ENCODE results near the gene PTRH1. TPM values are rescaled to one million over a fixed set of nuclear protein-coding genes. Genes with fewer than 3 reads are reported as not detected.

Gene PTRH1
- polyA plus RNA-seq, 1 experiment, result 21.1 TPM

DNA sequence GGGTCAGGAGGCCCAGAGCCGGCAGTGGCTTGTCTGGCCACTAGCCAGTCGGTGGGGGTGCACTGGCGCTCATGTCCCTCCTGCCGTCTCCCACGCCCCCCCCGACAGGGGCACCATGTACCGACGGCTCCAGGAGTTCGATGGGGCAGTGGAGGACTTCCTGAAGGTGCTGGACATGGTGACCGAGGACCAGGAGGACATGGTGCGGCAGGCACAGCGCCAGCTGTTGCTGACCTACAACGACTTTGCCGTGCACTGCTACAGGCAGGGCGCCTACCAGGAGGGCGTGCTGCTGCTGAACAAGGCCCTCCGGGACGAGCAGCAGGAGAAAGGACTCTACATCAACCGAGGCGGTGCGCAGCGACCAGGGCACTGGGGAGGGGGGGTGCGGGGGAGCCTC is 8.5 kb upstream of the PTRH1 start:
- Histone ChIP-seq H3K27me3 (ENCODE audit: control insufficient read depth, insufficient read depth, low read length) (no peaks in the 10 kb centered on the region), H3K36me3 (ENCODE audit: control insufficient read depth, insufficient read depth, low read length) (no peaks in the 10 kb centered on the region), H3K4me3 (ENCODE audit: low read depth, low read length) (no peak overlapping the region)
- TF ChIP-seq, protein P1, sequence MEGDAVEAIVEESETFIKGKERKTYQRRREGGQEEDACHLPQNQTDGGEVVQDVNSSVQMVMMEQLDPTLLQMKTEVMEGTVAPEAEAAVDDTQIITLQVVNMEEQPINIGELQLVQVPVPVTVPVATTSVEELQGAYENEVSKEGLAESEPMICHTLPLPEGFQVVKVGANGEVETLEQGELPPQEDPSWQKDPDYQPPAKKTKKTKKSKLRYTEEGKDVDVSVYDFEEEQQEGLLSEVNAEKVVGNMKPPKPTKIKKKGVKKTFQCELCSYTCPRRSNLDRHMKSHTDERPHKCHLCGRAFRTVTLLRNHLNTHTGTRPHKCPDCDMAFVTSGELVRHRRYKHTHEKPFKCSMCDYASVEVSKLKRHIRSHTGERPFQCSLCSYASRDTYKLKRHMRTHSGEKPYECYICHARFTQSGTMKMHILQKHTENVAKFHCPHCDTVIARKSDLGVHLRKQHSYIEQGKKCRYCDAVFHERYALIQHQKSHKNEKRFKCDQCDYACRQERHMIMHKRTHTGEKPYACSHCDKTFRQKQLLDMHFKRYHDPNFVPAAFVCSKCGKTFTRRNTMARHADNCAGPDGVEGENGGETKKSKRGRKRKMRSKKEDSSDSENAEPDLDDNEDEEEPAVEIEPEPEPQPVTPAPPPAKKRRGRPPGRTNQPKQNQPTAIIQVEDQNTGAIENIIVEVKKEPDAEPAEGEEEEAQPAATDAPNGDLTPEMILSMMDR (IDR thresholded peaks at IDR 0.05; ENCODE audit: insufficient read depth, low read depth, low read length), result no peak
- CTCF ChIA-PET, result interaction anchor here (0.6 to 4.9 kb wide), 4 partner anchors 9 to 246 kb away, joined by 3 to 34 read pairs (median 5); partner anchors contain the start of gene TOR2A
- POLR2A ChIA-PET, result no interaction called here
- DNase-seq (ENCODE audit: low read depth), result no peak

DNA sequence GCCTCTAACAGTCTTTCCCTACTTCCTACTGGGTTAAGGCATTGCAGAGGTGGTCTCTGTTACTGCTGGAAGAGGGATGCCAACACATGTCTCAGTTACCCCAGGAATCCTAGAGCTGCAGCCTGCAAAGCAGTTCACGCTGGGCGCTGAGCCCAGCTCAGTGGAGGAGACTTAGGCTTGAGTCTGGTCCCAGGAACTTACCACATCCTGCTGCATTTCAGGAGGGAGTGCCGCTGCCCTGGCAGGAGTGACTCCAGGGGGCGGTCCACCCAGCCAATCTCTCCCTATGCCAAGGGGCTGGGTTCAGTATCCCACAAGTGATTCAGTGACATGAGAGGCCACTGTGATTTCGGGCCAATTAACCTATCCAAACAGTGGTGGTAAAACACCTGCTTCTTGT is 8.0 kb upstream of the PTRH1 start:
- no peaks in the 10 kb centered on the region for H3K36me3 ChIP-seq (ENCODE audit: control insufficient read depth, insufficient read depth, low read length)
- H3K4me3 ChIP-seq (ENCODE audit: low read depth, low read length), result no peak overlapping the region
- TF ChIP-seq, protein P1 (IDR thresholded peaks at IDR 0.05; ENCODE audit: insufficient read depth, low read depth, low read length), result no peak
- no peak for DNase-seq (ENCODE audit: low read depth)
- H3K27me3 ChIP-seq (ENCODE audit: control insufficient read depth, insufficient read depth, low read length), result no peaks in the 10 kb centered on the region
- ChIA-PET CTCF (interaction anchor here (0.6 to 4.9 kb wide), 2 partner anchors 11 to 336 kb away, joined by 3 to 34 read pairs; partner anchors contain the start of gene TOR2A), POLR2A (no interaction called here)

DNA sequence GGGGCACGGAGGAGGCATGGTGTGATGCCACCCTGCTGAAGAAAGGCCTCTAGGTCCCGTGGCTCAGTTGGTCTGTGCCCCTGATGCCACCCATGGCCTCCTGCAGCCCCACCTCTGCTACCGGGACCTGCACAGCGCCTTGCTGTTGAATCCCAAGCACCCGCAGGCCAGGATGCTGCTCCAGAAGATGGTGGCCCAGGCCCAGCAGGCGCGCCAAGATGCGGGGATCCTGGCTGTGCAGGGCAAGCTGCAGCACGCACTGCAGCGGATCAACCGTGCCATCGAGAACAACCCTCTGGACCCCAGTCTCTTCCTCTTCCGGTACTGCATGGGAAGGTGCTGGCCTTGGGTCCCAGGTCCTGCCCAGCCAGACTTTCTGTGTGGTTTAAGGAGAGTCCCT is 7.5 kb upstream of the PTRH1 start:
- TF ChIP-seq, protein P1 (IDR thresholded peaks at IDR 0.05; ENCODE audit: insufficient read depth, low read depth, low read length), result no peak
- DNase-seq (ENCODE audit: low read depth), result no peak
- CTCF ChIA-PET, result interaction anchor here (0.6 to 4.9 kb wide), 2 partner anchors 12 to 335 kb away, joined by 3 to 34 read pairs; partner anchors contain the start of gene TOR2A
- no peak overlapping the region for H3K4me3 ChIP-seq (ENCODE audit: low read depth, low read length)
- no peaks in the 10 kb centered on the region for H3K27me3 ChIP-seq (ENCODE audit: control insufficient read depth, insufficient read depth, low read length)
- H3K36me3 ChIP-seq (ENCODE audit: control insufficient read depth, insufficient read depth, low read length), result no peaks in the 10 kb centered on the region
- POLR2A ChIA-PET, result no interaction called here

DNA sequence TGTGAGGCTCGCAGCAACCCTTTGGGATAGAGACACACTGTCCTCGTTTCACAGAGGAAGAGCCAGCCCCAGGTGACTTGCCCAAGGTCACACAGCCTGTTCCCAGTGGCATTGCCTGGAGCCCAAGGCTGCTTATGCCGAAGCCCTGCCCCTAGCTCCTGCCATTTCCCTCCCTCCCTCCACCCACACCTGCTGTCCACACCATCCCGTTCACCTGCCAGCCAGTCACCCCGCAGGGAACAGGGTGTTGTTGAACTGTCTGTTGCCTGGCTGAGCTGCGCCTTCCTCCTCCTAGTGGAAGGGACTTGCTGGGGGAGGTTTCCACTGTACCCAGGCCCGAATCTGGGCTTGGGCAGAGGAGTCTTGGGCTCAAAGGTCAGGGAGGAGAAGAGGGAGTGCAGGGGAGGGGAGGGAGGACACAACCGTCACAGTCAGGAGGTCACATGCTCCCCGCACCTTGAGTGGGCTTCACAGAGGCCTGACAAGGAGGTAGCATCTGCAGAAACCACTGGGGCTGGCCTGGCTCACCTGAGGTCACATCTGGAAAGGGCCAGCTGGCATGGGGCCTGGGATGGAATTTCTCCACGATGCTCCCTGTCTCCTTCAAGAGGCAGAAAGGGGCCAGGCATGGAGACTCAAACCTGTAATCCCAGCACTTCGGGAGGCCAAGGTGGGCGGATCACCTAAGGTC is 6.7 kb upstream of the PTRH1 start:
- ChIA-PET CTCF (interaction anchor here (4.9 kb wide), 1 partner anchor 12 kb away, joined by 34 read pairs; the partner anchor contains the start of gene TOR2A), POLR2A (no interaction called here)
- Histone ChIP-seq H3K27me3 (ENCODE audit: control insufficient read depth, insufficient read depth, low read length) (no peaks in the 10 kb centered on the region), H3K36me3 (ENCODE audit: control insufficient read depth, insufficient read depth, low read length) (no peaks in the 10 kb centered on the region), H3K4me3 (ENCODE audit: low read depth, low read length) (no peak overlapping the region)
- no peak for DNase-seq (ENCODE audit: low read depth)
- TF ChIP-seq, protein P1 (IDR thresholded peaks at IDR 0.05; ENCODE audit: insufficient read depth, low read depth, low read length), result no peak

DNA sequence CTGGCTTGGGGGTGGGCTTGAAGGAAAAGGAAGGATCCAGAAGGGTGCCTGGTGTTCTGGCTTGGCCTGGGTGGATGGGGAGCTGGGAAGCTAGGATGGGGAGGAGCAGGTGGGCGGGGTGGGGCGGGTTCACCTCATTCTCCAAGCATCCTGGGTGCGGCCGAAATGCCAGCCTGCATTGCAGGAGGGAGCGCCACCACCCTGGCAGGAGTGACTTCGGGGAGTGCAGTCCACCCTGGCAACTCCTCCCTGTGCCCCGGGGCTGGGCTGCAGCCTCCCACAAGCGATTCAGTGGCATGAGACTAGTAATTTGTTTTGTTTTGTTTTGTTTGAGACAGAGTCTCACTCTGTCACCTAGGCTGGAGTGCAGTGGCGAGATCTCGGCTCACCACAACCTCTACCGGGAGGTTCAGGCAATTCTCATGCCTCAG is 5.9 kb upstream of the PTRH1 start:
- Histone ChIP-seq H3K4me3 (ENCODE audit: low read depth, low read length) (no peak overlapping the region), H3K36me3 (ENCODE audit: control insufficient read depth, insufficient read depth, low read length) (no peaks in the 10 kb centered on the region), H3K27me3 (ENCODE audit: control insufficient read depth, insufficient read depth, low read length) (no peaks in the 10 kb centered on the region)
- TF ChIP-seq, protein P1 (IDR thresholded peaks at IDR 0.05; ENCODE audit: insufficient read depth, low read depth, low read length), result no peak
- no peak for DNase-seq (ENCODE audit: low read depth)
- ChIA-PET POLR2A (no interaction called here), CTCF (interaction anchor here (0.7 kb wide), 1 partner anchor 13 kb away, joined by 5 read pairs; the partner anchor contains the start of gene TOR2A)

Data from BJ (cell line).